Measurements from ENCODE around the gene TXNIP. TPM values are rescaled to one million over a fixed set of nuclear protein-coding genes. Genes with fewer than 3 reads are reported as not detected.

The TXNIP gene
- total RNA-seq, 1 experiment from 2014 or later = 2.5 TPM

DNA sequence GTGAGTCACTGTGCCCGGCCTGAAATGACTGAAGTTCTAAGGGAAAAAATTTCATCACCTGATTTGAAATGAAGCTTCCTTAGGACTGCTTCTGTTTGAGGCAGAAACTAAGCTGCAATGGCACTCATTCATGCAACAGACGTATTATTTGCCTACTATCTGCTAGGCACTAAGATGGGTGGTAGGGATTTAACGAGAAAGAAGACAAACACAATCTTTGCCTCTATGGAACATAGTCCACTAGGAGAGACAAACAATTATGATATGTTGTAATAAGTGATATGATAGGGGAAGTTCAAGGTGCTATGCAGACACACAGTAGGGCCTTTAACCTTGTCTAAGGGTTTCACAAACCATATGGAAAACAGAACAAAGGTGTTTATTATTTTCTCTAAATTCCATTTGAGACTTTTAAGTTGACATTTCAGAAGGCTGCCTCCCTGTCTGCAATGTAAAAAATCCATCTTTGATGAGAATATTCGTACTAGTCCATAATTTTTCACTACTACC is 49.8 kb downstream of the TXNIP start:
- ChIA-PET RAD21 (ENCODE audit: low non-redundant PET in 1 of 2, low total read pairs in 2 of 2, uncharacterized antibody in 2 of 2, unreplicated experiment in 2 of 2) (no interaction called here), CTCF (no interaction called here), POLR2A (no interaction called here)
- Histone ChIP-seq H3K27me3 (ENCODE audit: insufficient read depth, low read length) (no peaks in the 10 kb centered on the region), H3K79me2 (ENCODE audit: insufficient read depth, low read length) (no peaks in the 10 kb centered on the region), H3K27ac (ENCODE audit: low read depth, low read length) (no peak overlapping the region), H4K20me1 (ENCODE audit: insufficient read depth) (no peaks in the 10 kb centered on the region), H3K9me2 (ENCODE audit: insufficient read depth) (no peaks in the 10 kb centered on the region), H3K4me2 (ENCODE audit: low read length) (no peak overlapping the region), H2AFZ (ENCODE audit: low read depth, low read length, poor library complexity, severe bottlenecking) (no peak overlapping the region), H3K4me1 (ENCODE audit: control insufficient read depth in 1 of 2, insufficient read depth in 2 of 2, low read length in 2 of 2) (peaks cover 0 to 3% of the 10 kb centered on the region in 2 experiments; a peak in 1 of 4 replicates), H3K36me3 (ENCODE audit: control insufficient read depth in 1 of 2, insufficient read depth in 2 of 2, low read length in 2 of 2) (no peaks in the 10 kb centered on the region), H3K9me3 (ENCODE audit: control insufficient read depth in 1 of 2, insufficient read depth in 1 of 2, low read depth in 1 of 2, low read length in 2 of 2) (no peaks in the 10 kb centered on the region), H3K9ac (ENCODE audit: low read length) (no peak overlapping the region), H3K4me3 (replicated peaks in 1 of 2; ENCODE audit: low read depth in 1 of 2, low read length in 2 of 2) (no peak overlapping the region)
- no peak for DNase-seq (ENCODE audit: low read depth, low spot score)
- BruUV-seq (replicated peaks) = no TSS peak
- TF ChIP-seq CBX3 (IDR thresholded peaks at IDR 0.05; ENCODE audit: low read depth) (no peak), SRF (IDR thresholded peaks at IDR 0.05; ENCODE audit: low read depth) (no peak), TCF7L2 (IDR thresholded peaks at IDR 0.05; ENCODE audit: borderline replicate concordance, extremely low read depth, insufficient read depth, insufficient read length) (no peak), CTCF (IDR thresholded peaks at IDR 0.05 in 2 of 3, conservative IDR thresholded peaks at IDR 0.05 in 1 of 3; ENCODE audit: borderline replicate concordance in 1 of 3, insufficient read depth in 1 of 3, low read depth in 2 of 3, low read length in 2 of 3) (no peak), JUND (IDR thresholded peaks at IDR 0.05) (no peak), YY1 (IDR thresholded peaks at IDR 0.05; ENCODE audit: extremely low read depth, insufficient replicate concordance, low read depth, low read length) (no peak), REST (IDR thresholded peaks at IDR 0.05; ENCODE audit: low read depth) (no peak), EZH2 (IDR thresholded peaks at IDR 0.05) (no peak), FOSL1 (IDR thresholded peaks at IDR 0.05; ENCODE audit: low read depth) (no peak)
- no peak for ATAC-seq
- intact Hi-C loops (cut with micrococcal nuclease) = loop anchor here (10.0 kb wide), 1 partner anchor 58 kb away; no protein-coding TSS in a partner anchor
